GM19025 (cell line): ENCODE results near the gene MFAP1.
"Not testable (repeated sequence)": the region's sequence is repeated elsewhere in the genome, so short reads cannot be mapped to it uniquely, and the experiment has no call there.

Experiments
- ATAC-seq: cut with Tn5 transposase; IDR thresholded peaks from one replicate; pipeline ENCODE4 v1.9.1; 2021; ENCODE audit warnings: mild to moderate bottlenecking, low read depth, moderate library complexity; ENCODE audit not compliant: unreplicated experiment

The MFAP1 gene

DNA sequence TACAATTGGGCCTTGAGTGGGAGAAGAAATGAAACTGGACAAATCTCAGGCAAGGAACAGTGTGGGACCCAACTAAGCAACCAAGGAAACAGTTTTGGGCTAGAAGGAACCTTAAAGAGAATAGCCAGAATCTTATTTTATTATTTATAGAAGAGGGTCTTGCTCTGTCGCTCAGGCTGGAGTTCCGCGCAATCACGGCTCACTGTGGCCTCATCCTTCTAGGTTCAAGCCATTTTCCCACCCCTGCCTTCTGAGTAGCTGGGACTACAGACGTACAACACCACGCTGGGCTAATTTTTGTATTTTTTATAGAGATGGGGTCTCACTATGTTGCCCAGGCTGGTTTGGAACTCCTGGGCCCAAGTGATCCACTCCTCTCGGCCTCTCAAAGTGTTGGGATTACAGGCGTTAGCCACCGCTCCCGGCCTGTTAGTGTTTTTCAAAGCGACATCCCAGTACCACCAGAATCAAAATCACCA lies 1.6 kb upstream of the MFAP1 start:
- no peak for ATAC-seq

DNA sequence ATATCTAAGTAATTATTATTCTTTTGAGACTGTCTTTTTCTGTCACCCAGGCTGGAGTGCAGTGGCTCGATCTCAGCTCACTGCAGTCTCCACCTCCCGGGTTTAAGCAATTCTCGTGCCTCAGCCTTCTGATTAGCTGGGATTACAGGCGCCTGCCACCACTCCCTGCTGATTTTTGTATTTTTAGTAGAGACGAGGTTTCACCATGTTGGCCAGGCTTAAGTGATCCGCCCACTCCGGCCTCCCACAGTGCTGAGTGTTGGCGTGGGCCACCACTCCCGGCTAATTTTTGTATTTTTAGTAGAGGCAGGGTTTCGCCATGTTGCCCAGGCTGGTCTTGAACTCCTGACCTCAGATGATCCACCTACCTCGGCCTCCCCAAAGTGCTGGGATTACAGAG lies 815 bp upstream of the MFAP1 start:
- not testable (repeated sequence) for ATAC-seq

DNA sequence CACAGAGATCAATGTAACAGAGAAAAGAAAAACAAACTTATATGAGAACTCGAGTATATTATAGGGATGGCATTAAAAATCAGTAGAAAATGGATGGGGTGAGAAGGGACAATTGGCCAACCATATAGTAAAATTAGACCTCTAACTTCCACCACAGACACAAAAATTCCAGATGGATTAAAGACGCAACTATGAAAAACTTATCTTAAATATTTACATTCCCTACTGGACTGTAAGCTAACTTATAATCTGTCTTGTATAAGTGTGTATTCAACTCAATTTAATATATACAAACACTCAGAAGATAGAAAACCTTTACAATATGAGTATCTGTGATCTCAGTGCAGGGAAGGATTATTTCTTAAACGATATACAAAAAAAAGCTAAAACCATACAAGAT lies 3.0 kb downstream of the MFAP1 start:
- ATAC-seq: no peak

DNA sequence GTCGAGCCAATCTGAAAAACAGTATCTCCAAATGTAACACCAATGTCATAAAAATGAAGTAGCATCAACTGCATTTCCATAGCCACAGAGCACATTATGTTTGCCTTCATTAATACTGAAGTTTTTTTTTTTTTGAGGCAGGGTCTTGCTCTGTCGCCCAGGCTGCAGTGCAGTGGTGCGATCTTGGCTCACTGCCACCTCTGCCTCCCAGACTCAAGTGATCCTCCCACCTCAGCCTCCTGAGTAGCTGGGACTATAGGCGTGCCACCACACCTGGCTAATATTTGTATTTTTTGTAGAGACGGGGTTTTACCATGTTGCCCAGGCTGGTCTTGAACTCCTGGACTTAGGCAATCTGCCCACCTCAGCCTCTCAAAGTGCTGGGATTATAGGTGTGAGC lies 9.4 kb downstream of the MFAP1 start:
- ATAC-seq: not testable (repeated sequence)

DNA sequence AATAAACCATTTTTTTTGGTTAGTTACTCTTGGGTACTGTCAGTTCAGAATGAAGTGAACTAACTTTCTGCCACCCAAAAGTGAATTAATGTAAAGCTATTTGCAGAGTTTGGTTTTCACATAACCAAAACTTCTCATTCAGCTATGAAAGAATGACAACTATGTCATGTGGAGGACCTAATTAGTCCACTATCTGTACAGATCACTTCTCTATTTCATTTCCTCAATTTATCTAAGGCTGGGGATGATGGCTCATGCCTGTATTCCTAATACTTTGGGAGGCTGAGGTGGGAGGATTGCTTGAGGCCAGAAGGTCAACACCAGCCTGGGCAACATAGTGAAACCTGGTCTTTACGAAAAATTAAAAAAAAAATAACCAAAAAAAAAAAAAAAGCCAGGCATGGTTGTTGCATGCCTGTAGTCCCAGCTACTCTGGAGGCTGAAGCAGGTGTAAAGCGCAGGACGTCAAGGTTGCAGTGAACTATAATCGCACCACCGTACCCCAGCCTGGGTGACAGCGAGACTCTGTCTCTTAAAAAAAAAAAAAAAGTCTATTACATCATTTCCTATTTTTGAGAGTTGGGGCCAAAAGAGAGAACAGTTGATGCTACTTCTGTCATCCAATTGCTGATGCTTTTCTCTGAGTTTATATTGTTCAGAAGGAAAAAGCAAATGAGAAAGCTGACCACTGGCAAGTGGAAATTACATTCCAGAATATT lies 15.4 kb downstream of the MFAP1 start:
- no peak for ATAC-seq

DNA sequence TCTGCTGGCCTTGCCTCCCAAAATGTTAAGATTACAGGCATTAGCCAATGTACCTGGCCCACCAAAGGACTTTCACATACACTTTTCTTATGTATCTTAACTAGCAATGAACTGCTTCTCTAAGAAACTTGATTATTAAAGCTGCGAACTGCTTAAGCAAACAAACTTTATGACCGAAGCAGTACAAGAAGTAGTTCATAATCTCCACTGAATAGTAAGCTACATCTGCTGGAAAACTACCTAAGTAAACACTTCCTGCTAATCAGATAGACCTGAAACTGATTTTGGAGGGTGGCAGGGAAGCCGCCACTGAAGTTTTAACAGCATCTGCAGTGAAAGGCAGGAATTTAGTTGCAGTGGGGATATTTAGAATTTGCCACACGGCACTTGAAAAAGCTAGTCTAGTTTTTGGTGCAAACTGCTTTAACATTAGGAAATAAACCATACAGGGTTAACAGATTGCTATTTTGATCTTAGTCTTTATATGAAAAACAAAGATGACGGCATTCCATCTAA lies 16.0 kb downstream of the MFAP1 start:
- ATAC-seq: no peak

DNA sequence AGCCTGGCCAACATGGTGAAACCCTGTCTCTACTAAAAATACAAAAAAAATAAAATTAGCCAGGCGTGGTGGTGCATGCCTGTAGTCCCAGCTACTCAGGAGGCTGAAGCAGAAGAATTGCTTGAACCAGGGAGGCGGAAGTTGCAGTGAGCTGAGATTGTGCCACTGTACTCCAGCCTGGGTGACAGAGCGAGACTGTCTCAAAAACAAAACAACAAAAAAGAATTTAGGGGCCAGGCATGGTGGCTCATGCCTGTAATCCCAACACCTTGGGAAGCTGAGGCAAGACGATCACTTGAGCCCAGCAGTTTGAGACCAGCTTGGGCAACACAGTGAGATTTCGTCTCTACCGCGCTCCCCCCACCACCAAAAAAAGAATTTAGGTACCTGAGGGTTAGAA lies 21.8 kb downstream of the MFAP1 start:
- not testable (repeated sequence) for ATAC-seq

DNA sequence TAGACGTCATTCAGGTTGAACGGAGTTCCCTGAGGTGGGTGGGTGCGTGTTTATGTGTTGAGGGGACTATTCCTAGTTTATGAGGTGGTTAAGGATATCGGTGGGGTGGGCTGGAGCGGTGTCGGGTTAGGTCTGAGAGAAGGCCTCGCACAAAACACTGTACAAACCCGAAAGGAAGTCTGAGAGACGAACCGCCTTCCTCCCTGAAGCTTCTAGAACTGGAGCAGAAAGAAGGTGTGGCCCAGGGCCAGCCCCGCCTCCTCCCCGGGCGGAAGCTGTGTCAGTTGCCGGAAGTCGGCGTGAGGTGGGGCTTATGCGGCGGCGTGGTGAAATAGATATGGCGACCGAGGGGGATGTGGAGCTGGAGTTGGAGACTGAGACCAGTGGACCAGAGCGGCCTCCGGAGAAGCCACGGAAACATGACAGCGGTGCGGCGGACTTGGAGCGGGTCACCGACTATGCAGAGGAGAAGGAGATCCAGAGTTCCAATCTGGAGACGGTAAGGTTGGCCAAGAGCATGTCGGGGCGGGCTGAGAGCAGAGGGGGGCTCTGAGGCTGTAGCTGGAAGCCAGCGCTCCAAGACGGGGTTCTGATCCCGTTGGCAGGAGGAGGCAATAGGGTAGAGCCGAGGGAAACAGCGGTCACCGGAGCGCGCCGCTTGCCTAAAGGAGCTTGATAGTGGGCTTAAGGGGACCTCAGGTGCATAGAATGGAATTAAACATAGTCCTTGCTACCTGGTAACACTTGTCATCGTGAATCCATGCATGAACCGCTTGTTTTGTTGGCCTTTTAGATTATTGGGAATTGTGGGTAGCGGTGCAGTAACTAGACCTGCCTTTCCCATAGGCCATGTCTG lies 24.0 kb downstream of the MFAP1 start, which contains the start of gene HYPK:
Gene HYPK, plus strand, starts transcription at position 314 of the 856 bp plus-strand sequence. Its CDS starts 24 bp downstream, at position 338.
- ATAC-seq: peak; percentile 89

DNA sequence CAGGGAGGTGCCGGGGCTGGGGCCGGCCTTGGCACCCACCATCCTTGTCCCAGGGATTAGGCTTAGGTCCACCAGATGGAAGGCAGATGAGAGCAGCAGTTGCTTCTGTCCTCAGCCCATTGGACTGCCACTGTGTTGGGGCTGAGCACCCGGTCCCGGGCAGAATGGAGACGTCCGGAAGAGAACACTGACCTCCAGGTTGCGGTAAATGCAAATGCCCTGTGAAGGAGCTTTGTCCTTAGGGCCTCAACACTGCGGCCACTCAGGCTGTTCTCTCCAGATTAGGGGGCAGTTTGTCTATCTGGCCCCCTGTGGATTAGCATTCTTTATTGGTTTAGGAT lies 24.6 kb downstream of the MFAP1 start, which contains the start of gene SERINC4:
Gene SERINC4, minus strand, starts transcription at position 276 of the 341 bp plus-strand sequence. Its CDS starts 234 bp downstream, at position 42.
- ATAC-seq: no peak

DNA sequence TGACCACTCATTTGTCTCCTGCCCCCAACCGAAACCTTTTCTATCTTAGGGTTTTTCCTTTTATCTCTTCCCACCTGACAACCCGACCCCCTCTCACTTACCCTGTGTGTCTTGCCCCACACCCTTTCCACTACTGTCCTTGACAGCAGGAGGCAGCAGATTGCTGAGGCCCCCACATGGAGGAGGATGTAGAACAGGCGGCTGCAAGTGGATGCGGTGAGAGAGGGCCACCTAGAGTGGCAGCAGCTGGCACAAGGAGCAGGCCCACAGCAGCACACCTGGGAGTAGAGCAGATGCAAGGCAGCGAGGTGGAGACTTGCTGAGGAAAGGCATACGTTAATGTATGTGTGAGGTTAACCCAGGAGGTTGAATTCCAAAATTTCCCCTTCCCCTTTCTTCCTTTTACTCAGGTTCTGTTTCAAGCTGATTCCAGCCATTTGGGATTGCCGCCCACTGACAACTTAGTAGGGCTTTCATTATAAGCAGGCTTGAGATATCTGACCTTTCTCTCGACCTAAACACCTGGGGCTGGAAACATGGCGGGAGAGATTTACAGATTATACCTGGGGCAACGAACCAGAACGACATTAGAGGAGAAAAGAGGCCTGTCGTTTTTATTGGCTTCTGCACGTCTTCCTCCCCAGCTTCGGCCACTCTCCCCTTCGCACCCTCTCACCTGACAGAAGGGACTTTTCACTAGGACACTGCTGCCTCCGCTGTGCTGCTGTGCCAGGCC lies 25.1 kb downstream of the MFAP1 start:
- no peak for ATAC-seq

DNA sequence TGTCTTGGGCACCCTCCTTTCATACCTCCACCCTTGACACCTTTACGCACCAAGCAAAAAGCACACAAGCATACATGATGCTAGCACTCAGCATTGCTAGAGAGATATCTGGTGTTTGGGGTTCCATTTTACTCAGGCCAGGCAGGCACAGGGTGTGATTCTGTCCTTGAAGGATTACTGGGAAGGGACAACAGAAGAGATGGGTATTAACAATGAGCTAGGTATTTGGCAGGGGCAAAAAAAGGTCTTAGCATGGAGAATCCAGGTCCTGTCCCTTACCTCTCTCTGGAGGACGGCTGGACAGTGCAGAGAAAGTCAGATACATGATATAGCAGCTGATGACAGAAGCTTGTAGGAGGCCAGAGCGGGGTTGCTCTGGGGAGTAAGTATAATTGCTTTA lies 27.9 kb downstream of the MFAP1 start:
- no peak for ATAC-seq

DNA sequence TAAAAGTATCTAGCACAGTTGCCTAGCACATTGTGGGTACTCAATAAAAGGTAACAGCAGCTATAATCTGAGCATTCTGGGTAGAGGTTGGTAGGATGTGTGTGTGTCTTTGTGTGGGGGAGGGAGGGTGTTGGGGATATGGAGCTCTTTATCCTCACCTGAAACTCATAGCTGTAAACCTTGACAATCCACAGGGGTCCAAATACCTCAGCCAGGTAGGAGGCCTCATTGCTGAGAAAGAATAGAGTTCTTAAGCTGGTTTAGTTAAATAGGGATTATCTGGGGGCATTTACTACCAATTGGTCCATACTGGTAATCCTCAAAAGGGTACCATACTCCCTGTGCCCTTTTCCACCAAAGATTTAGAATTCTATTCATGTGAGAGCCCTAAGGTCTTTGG lies 28.5 kb downstream of the MFAP1 start:
- no peak for ATAC-seq

DNA sequence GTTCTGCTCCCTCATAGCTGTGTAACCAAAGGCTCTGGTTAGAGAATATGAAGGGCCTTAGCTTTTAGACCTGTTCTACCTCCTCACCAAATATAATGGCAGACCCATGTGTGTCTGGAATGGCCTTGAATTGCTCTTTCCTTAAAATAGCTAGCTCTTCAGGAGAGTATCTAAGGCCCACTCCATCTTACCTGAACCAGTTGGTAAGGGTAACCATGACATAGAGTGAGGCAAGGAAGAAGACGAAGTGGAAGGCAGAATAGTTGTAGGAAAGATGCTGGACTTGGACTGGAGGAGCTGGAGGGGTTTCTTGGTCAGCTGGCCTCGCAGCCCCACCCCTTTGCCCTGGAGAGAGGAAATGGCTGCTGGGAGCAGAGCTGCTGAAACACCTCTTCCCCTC lies 29.3 kb downstream of the MFAP1 start:
- no peak for ATAC-seq

DNA sequence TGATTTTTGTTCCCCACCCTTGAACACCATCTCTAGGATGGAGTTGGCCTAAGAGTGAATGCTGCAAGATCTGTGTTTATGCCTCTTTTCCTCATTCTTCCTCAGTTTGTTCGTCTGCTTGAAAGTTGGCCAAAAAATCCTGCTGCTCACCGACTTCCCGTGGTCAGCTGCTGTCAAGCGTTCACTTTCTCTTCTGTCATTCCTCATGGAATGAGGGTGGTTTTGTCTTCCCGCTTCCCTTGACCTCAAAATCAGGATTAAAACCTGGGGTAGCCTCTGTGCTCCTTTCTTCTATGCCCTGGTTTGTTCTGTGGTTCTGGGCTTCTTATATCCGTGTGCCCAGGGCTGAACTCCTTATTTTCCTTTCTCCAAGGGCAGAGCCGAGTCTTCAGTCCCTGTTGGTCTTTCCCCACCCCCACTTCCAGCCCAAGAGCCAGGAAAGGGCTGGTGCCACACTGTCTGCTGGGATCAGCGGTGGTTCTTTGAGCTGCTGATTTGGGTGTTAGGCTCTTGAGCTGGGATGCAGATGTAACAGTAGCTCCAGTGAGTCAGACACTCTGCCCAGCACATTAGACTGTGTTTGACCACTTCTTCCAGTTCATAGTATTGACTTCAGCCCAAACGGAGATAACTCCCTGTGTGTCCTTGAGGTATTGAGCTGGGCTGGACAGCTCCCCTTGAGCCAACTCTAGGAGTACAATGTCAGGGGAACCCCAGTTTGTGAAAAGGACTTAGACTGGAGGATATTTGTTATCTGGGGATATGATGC lies 30.0 kb downstream of the MFAP1 start:
- no peak for ATAC-seq

DNA sequence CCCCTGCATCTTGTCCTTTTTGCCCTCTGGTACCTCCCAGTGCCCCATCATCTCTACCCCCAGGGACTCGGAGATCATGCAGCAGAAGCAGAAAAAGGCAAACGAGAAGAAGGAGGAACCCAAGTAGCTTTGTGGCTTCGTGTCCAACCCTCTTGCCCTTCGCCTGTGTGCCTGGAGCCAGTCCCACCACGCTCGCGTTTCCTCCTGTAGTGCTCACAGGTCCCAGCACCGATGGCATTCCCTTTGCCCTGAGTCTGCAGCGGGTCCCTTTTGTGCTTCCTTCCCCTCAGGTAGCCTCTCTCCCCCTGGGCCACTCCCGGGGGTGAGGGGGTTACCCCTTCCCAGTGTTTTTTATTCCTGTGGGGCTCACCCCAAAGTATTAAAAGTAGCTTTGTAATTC lies 30.8 kb downstream of the MFAP1 start:
- ATAC-seq: no peak

DNA sequence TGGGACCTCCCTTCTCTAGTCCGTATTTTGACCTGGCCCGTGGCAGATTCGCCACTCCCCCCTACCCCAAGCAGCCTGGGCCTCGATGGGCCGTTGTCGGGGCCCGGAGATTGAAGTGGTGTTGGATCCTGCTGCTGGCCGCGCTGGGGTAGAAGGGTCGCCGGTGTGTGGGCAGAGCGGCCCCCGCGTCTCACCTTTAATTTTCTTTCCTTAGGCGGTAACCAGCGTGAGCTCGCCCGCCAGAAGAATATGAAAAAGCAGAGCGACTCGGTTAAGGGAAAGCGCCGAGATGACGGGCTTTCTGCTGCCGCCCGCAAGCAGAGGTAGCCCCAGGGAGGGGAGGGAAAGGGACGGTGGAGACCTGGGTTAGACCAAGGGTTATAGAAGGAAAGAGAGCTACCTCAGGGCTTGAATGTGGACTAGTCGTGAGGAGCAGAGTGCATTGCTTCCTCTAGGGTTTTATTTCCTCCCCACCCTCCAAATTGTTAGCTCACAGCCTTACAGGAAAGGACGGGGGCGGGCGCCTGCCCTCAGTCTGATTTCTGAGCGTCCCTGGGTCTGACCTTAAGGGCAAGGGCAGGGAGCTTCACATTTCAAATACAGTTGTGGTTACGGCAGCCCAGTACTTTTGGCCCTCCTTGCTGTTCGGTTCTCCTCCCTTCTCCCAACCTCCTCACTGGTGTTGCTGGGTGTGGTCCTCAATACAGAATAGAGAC lies 31.6 kb downstream of the MFAP1 start:
- no peak for ATAC-seq

DNA sequence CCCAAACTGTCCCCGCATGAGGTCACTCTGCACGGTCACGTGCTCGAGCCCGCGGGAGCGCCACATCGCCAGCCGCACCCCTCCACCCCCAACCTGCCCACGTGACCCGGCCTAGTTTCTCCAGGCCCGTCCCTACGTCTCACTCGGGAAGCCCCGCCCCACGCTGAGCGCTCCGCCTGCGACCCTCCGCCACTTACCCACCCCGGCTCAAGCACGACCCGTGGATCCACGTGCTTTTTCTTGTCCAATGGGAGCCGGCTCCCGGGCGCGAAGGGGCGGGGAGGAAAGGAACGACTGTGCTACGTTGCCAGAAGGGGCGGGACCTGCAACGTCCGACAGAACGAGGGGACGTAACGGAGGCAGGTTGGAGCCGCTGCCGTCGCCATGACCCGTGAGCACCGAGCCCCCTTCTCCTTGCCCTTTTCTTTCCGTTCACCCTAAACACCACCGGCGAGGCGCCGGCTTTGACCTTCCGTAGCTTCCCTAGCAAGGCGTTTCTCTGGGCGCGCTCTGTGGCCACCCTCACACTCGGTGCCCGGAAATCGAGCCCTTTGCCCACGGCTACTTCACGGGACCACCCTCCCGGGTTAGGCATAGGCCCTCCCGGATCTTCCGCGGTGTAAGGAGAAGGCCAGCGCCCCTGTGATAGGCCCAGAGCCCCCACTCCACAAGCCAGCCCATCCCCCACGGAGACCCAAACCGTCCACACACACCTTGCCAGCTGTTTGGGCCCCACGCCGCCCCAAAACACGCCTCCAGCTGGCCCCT lies 32.3 kb downstream of the MFAP1 start, which contains the start of gene SERF2:
Gene SERF2, plus strand, starts transcription at position 328 of the 768 bp plus-strand sequence. Its CDS starts 57 bp downstream, at position 385.
- peak; percentile 86 for ATAC-seq

DNA sequence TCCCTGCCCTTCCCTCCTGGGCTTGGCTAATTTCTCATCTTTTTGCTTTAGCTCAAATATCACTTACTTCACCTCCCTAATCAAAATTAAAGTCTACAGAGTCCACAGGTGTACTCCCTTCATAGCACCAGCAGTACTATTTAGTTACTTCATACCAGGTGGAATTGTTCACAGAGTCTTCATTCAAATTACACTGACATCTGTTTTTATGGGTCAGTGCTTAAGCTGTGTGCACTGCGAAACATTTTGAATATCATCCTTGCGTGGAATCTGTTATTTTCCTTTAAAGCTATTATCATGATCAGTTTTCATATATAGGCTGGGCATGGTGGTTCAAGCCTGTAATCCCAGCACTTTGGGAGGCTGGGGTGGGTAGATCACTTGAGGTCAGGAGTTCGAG lies 35.1 kb downstream of the MFAP1 start:
- no peak for ATAC-seq
